ENCODE results near the gene MYO5B. TPM values are rescaled to one million over a fixed set of nuclear protein-coding genes. Genes with fewer than 3 reads are reported as not detected.

The MYO5B gene
- total RNA-seq, 1 donor from 2014 or later, result 114 TPM

DNA sequence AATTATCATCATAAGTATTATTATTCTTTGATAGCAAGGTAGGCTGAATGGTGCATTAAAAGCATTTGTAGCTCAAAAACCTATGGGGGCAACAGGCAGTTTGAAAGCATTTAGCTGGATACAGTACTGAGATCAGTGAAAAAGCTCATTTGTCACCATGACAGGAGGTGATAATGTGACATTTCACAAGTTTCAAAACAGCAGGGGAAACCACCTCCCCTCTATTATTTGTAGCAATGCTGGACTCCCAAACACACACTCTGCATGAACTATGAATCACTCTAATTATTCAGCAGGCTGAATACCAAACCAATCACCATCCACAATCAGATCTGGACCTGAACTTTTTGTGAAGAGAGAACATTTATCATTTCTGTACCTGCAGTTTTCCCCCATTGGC, 63.4 kb downstream of the MYO5B start:
- H3K4me3 ChIP-seq (ENCODE audit: low read depth, low read length), result no peak overlapping the region
- no peak for DNase-seq (ENCODE audit: low read depth)
- H3K36me3 ChIP-seq (ENCODE audit: control insufficient read depth, insufficient read depth, low read length), result no peaks in the 10 kb centered on the region
- H3K27me3 ChIP-seq (ENCODE audit: control insufficient read depth, insufficient read depth, low read length), result no peaks in the 10 kb centered on the region
- TF ChIP-seq, protein P1, sequence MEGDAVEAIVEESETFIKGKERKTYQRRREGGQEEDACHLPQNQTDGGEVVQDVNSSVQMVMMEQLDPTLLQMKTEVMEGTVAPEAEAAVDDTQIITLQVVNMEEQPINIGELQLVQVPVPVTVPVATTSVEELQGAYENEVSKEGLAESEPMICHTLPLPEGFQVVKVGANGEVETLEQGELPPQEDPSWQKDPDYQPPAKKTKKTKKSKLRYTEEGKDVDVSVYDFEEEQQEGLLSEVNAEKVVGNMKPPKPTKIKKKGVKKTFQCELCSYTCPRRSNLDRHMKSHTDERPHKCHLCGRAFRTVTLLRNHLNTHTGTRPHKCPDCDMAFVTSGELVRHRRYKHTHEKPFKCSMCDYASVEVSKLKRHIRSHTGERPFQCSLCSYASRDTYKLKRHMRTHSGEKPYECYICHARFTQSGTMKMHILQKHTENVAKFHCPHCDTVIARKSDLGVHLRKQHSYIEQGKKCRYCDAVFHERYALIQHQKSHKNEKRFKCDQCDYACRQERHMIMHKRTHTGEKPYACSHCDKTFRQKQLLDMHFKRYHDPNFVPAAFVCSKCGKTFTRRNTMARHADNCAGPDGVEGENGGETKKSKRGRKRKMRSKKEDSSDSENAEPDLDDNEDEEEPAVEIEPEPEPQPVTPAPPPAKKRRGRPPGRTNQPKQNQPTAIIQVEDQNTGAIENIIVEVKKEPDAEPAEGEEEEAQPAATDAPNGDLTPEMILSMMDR (IDR thresholded peaks at IDR 0.05; ENCODE audit: insufficient read depth, low read length, poor library complexity, severe bottlenecking), result no peak

DNA sequence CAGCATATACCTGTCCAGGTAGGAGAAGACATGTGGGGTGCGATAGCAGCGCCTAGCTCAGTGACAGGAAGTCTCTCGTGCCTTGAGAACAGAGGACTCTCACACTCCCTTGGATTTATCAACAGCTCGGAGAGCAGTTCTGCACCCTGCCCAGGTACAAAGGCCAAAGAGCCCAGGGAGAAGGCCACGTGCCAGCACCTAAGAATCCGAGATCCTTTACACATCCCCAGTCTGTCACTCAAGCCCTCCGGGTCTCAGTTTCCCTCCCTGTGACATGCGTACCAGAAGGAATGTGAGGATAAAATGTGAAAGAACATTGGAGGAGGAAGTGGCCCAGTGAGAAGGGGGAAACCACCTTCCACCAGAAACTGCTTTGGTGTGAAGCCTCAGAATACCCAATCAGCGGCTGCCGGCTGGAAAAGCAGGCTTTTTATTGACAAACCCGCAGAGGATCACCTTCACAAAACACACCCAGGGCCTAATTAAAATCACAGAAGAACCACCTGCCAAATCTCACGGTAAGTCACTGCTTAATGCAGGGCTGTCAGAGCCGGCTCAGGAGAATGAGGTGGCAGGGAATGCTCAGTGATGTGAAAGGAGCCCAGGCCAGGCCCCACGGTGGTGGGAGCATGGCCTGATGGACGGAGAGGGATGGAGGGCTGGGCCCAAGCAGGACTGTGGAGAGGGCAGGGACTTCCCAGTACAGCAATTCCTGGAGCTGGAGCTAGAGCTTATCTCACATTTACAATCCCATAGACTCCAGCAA, 66.3 kb downstream of the MYO5B start:
- H3K36me3 ChIP-seq (ENCODE audit: control insufficient read depth, insufficient read depth, low read length), result no peaks in the 10 kb centered on the region
- no peak for DNase-seq (ENCODE audit: low read depth)
- TF ChIP-seq, protein P1 (IDR thresholded peaks at IDR 0.05; ENCODE audit: insufficient read depth, low read length, poor library complexity, severe bottlenecking), result no peak
- H3K27me3 ChIP-seq (ENCODE audit: control insufficient read depth, insufficient read depth, low read length), result no peaks in the 10 kb centered on the region
- no peak overlapping the region for H3K4me3 ChIP-seq (ENCODE audit: low read depth, low read length)

DNA sequence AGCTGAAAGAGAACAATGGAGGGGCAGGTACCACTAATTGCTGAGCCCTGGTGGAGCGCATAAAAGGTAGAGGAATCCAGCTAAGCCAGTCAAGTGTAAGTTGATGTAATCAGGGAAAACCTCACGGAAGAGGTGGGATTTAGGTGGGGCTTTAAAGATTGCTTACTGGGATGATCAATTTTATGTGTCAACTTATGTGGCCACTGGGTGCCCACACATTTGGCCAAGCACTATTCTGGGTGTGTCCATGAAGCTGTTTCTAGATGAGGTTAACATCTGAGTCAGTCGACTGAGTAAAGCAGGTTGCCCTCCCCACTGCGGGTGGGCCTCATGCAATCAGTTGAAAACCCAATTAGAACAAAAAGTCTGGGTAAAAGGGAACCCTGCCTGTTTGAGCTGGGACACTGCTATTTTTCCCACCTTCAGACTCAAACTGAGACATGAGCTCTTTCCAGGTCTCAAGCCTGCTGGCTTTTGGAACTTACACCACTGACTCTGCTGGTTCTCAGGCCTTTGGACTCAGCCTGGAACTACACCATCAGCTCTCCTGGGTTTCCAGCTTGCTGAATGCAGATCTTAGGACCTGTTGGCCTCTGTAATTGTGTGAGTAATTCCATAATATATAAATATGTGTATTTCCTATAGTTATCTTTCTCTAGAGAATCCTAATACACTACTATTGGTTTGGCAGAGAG, 67.3 kb downstream of the MYO5B start:
- no peaks in the 10 kb centered on the region for H3K36me3 ChIP-seq (ENCODE audit: control insufficient read depth, insufficient read depth, low read length)
- H3K4me3 ChIP-seq (ENCODE audit: low read depth, low read length), result no peak overlapping the region
- H3K27me3 ChIP-seq (ENCODE audit: control insufficient read depth, insufficient read depth, low read length), result no peaks in the 10 kb centered on the region
- TF ChIP-seq, protein P1 (IDR thresholded peaks at IDR 0.05; ENCODE audit: insufficient read depth, low read length, poor library complexity, severe bottlenecking), result no peak
- no peak for DNase-seq (ENCODE audit: low read depth)

DNA sequence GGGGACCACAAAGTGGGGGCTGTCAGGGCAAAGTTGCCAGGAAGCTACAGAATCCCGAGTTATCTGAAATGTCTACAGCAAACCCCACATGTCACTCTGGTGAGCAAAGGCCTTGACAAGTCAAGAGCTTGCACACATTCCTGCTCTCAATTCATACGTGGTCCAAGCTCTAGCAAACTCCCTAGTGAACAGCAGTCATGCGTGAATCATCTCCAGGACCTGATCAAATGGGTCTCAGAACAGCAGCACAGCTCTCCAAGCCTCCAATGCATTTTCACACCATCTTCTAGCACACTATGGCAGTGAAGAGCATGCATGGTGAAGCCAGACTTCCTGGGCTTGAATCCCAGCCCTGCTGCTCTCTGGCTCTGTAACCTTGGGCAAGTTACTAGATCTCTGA, 68.5 kb downstream of the MYO5B start:
- TF ChIP-seq, protein P1 (IDR thresholded peaks at IDR 0.05; ENCODE audit: insufficient read depth, low read length, poor library complexity, severe bottlenecking), result no peak
- Histone ChIP-seq H3K27me3 (ENCODE audit: control insufficient read depth, insufficient read depth, low read length) (no peaks in the 10 kb centered on the region), H3K4me3 (ENCODE audit: low read depth, low read length) (no peak overlapping the region), H3K36me3 (ENCODE audit: control insufficient read depth, insufficient read depth, low read length) (no peaks in the 10 kb centered on the region)
- DNase-seq (ENCODE audit: low read depth), result no peak

DNA sequence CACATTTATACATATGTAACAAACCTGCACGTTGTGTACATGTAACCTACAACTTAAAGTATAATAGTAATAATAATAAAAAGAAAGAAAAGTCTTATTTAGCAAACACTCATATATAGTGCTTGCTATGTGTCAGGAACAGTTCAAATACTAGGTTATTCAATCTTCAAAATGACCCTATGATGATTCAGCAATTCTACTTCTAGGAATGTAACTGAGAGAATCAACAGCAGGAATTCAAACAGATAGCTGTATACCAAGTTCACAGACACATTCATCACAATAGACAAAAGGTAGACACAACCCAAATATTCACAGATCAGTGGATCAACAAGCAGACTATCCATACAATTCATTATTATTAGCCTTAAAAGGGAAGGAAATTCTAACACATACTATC, 69.5 kb downstream of the MYO5B start:
- no peak for DNase-seq (ENCODE audit: low read depth)
- Histone ChIP-seq H3K36me3 (ENCODE audit: control insufficient read depth, insufficient read depth, low read length) (no peaks in the 10 kb centered on the region), H3K27me3 (ENCODE audit: control insufficient read depth, insufficient read depth, low read length) (no peaks in the 10 kb centered on the region), H3K4me3 (ENCODE audit: low read depth, low read length) (no peak overlapping the region)
- TF ChIP-seq, protein P1 (IDR thresholded peaks at IDR 0.05; ENCODE audit: insufficient read depth, low read length, poor library complexity, severe bottlenecking), result no peak
